ENCODE data around the gene CDK6.
"Not testable (repeated sequence)": the region's sequence is repeated elsewhere in the genome, so short reads cannot be mapped to it uniquely, and the experiment has no call there.

The CDK6 gene

GRCh38 chr7:92754919-92755581 lies 81.3 kb downstream of the CDK6 start:
- DNase-seq = peak; percentile 62

- no peak for DNase-seq
Measured at GRCh38 chr7:92753614-92754013, 82.8 kb downstream of the CDK6 start.

GRCh38 chr7:92751902-92752901 lies 84.2 kb downstream of the CDK6 start:
- DNase-seq = no peak

- DNase-seq = no peak
Measured at GRCh38 chr7:92750946-92751345, 85.4 kb downstream of the CDK6 start.

GRCh38 chr7:92750447-92750839 lies 85.9 kb downstream of the CDK6 start:
- no peak for DNase-seq

GRCh38 chr7:92749832-92750446 lies 86.4 kb downstream of the CDK6 start:
- DNase-seq = no peak

- DNase-seq = no peak
Measured at GRCh38 chr7:92749327-92749755, 87.0 kb downstream of the CDK6 start.

- DNase-seq = no peak
Measured at GRCh38 chr7:92748495-92748894, 87.9 kb downstream of the CDK6 start.

- no peak for DNase-seq
Measured at GRCh38 chr7:92747041-92747835, 89.1 kb downstream of the CDK6 start.

- DNase-seq = no peak
Measured at GRCh38 chr7:92745241-92745640, 91.1 kb downstream of the CDK6 start.

- not testable (repeated sequence) for DNase-seq
Measured at GRCh38 chr7:92744180-92744579, 92.2 kb downstream of the CDK6 start.

GRCh38 chr7:92742186-92742585 lies 94.2 kb downstream of the CDK6 start:
- DNase-seq = no peak

GRCh38 chr7:92740700-92741126 lies 95.7 kb downstream of the CDK6 start:
- DNase-seq = no peak

- DNase-seq = no peak
Measured at GRCh38 chr7:92740134-92740533, 96.2 kb downstream of the CDK6 start.

- DNase-seq = no peak
Measured at GRCh38 chr7:92739091-92739490, 97.3 kb downstream of the CDK6 start.

- no peak for DNase-seq
Measured at GRCh38 chr7:92737706-92738105, 98.7 kb downstream of the CDK6 start.

GRCh38 chr7:92736870-92737269 lies 99.5 kb downstream of the CDK6 start:
- DNase-seq = no peak

- DNase-seq = no peak
Measured at GRCh38 chr7:92735707-92736106, 100.7 kb downstream of the CDK6 start.

- DNase-seq = no peak
Measured at GRCh38 chr7:92732316-92733036, 103.9 kb downstream of the CDK6 start.

GRCh38 chr7:92731335-92732063 lies 104.9 kb downstream of the CDK6 start:
- DNase-seq = no peak

- DNase-seq = no peak
Measured at GRCh38 chr7:92730808-92731207, 105.6 kb downstream of the CDK6 start.
